DMS 273 (cell line): Measurements from ENCODE around the gene EPS15.
A peak's percentile ranks its signal among the peaks of the same experiment; 100 is the strongest.
"Not testable (repeated sequence)": the region's sequence is repeated elsewhere in the genome, so short reads cannot be mapped to it uniquely, and the experiment has no call there.

Experiments used
- DNase-seq: peaks from one replicate; lab custom pipeline; 2025; ENCODE audit not compliant: unreplicated experiment; lab: John Stamatoyannopoulos, UW

The EPS15 gene

DNA sequence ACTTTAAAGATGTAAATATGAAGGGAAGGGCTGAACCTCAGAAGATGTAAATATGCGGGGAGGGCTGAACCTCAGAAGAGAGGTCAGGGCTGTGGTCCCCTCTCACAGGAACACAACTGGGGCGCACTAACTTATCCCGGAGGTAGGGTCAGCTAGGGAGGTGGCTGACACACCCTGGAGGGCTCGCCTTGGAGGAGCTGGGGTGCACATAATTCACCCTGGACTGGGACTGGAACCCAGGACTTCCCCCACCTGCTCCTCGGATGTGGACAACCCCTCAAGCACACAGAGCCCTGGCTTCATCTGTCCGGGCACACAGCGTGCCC is 174.8 kb downstream of the EPS15 start:
- DNase-seq = no peak

DNA sequence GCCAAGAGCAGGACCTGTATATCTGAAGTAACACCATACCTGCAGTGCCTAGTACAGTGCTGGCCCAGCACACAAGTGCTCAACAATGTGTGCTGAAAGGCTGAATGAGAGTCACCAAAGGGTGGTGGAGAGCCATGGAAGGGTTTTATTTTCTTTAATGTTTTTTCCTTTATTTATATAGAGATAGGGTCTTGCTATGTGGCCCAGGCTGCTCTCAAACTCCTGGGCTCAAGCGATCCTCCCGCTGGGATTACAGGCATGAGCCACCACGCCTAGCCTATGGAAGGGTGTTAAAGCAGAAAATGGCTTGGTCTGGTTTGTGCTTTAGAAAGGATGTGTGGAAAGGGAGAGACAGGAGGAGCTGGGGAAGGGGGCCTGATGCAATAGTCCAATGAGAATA is 175.4 kb downstream of the EPS15 start:
- DNase-seq = no peak

DNA sequence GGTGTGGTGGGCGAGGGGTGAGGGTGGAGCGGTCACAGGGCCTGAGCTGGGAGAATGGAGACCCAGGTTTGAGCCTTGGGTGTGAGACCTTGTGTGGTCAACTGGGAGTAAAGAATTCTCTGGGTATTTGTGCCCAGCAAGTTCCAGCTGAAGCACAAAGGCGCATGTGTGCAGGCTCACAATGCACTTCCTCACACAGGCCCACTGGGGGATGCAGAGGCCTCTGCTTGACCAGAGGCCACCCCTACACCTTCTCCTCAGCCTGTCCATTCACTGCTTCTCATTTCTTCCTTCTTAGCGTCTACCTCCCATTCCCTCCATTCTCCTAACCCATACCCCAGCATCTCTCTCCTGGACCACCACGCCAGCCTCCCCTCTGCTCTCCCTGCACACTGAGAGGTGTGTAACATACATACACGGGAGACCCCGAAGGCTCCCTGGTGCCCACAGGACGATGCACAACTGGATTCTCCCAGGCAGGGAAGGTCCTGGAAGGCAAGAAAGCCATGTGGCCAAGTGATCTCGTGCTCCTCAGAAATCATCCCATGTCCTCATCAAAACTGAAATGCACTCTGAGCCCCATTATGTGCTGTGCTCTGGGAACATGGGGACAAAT is 176.4 kb downstream of the EPS15 start:
- no peak for DNase-seq

- DNase-seq = peak; percentile 78
These were observed 177.1 kb downstream of the EPS15 start for GRCh38 chr1:51341876-51342496.

DNA sequence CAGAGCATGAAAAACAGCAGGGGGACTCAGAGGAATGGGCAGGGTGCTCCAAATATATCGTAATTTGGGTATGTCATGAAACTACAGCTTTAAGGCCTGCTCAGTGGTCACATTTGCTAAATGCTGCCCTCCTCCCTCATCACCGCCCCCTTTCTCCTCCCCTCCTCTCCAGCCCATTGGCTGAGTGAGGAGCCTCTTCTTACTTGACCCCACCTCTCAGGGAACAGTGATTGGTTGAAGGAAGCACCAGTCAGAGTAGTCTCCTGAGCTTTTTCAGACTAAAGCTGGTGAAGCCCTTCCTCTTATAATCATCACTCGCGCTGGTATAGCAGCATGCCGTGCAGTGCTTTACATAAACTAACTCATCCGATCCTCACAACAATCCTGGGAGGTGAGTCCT is 178.7 kb downstream of the EPS15 start:
- DNase-seq = no peak

DNA sequence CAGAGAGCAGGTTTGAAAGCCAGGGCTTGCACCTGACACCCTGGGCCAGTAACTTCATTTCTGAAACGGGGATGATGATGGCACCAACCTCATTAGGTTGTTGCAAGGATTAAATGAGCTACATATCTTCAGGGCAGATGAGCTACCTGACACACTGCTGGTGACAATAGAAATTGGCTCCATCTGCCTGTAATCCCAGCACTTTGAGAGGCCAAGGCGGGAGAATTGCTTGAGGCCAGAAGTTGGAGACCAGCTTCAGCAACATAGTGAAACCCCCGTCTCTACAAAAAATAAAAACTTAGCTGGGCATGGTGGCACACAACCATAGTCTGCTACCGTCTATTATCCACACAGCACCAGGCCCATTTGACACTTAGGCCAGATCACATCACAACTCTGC is 182.4 kb downstream of the EPS15 start:
- DNase-seq = no peak

- DNase-seq = no peak
These were observed 183.1 kb downstream of the EPS15 start for GRCh38 chr1:51336004-51336403.

DNA sequence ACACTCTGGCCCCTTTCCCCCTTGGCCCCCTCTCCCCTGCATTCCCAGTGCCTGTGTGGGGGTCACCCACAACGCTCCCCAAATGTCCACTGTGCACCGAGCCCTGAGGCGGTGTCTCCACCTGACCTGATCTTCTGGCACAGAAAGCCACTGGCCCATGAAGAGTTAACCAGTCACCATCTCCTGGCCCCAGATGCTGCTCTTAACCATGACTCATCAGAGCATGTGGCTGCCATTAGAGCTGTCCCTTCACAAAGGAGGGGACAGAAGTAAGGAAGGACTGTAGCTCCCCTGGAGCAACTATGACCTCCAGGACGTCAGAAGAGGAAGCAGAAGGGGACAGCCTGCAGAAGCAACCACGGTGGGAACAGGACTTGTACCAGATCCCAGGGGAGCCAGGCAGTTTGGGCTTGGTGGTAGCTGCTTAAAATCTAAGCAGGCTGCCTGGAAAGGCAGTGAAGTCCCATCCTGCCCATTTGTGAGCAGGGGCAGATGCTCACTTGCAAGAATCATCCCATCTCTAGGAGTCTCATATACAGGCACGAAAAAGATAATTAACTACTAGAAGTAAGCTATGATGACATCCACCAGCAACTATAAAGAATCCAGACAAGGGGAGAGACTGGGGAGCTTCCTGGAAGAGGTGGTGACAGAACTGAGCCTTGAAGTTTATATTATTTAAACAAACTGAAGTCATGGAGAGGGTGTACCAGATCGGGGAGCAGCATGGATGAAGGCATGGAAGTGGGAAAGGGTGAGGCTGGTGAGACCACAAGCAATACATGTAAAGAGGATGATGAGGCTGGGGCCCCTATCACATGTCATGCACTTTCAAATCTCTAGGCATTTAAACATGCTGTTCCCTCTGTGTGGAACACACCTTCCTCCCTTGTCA is 187.6 kb downstream of the EPS15 start:
- DNase-seq = peak; percentile 82

GRCh38 chr1:51330331-51331201 is 188.5 kb downstream of the EPS15 start, which contains the start of gene TTC39A:
Gene TTC39A, minus strand, starts transcription at chr1:51330562. Its CDS starts 85 bp downstream, at chr1:51330477.
- DNase-seq = peak; percentile 63

GRCh38 chr1:51329443-51330325 is 189.4 kb downstream of the EPS15 start:
- DNase-seq = peak; percentile 58

- DNase-seq = no peak
These were observed 190.1 kb downstream of the EPS15 start for GRCh38 chr1:51328926-51329325.

DNA sequence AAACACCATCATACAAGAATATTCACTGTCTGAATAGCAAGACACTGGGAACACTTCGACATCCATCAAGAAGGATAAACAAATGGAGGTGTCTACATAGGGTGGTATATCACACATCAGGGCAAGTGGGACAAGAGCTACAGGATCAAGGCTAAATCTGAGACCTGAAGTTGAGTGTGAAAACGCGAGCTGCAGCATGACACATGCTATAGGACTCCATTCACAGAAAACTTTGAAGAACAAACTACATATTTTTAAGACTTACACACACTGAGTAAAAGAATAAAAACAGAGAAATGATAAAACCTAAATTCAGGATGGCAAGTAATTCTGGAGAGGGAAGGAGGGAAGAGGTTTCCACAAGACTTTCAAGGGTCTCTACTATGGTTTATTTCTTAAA is 190.8 kb downstream of the EPS15 start:
- DNase-seq = no peak

DNA sequence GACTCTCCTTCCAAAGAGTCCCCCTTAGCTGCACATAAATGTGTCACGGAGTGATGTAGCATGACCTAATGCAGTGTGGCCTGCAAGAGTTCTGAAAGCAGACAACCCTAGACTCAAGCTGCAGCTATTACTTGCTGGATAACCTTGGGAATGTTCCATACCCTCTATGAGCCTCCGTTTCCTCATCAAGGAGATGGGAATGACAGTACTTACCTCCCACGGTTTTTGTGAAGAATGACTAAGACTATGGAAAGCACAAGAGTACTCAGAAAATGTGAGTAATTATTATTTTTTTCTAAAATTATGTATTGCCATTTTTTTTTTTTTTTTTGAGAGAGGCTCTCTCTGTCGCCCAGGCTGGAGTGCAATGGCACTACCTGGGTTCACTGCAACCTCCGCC is 191.7 kb downstream of the EPS15 start:
- no peak for DNase-seq

DNA sequence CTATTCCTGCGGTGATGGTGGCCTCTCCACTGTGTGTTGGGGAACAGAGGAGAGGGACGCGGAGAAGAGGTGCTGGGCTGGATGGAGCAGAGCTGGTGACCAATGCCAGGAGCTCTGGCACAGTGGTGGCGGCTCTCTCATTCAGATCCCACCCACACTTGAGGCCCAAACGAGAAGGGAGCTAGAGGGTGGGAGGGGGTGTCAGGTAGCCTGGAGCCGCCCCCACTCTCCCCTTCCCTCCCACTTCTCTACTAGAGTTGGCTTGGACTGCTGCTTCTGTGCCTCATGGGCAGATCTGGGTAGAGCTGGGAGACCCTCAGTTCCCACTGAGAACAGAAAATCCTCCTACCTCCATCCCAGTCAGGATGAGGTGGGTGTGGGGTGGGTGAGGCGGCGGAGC is 192.2 kb downstream of the EPS15 start:
- no peak for DNase-seq

DNA sequence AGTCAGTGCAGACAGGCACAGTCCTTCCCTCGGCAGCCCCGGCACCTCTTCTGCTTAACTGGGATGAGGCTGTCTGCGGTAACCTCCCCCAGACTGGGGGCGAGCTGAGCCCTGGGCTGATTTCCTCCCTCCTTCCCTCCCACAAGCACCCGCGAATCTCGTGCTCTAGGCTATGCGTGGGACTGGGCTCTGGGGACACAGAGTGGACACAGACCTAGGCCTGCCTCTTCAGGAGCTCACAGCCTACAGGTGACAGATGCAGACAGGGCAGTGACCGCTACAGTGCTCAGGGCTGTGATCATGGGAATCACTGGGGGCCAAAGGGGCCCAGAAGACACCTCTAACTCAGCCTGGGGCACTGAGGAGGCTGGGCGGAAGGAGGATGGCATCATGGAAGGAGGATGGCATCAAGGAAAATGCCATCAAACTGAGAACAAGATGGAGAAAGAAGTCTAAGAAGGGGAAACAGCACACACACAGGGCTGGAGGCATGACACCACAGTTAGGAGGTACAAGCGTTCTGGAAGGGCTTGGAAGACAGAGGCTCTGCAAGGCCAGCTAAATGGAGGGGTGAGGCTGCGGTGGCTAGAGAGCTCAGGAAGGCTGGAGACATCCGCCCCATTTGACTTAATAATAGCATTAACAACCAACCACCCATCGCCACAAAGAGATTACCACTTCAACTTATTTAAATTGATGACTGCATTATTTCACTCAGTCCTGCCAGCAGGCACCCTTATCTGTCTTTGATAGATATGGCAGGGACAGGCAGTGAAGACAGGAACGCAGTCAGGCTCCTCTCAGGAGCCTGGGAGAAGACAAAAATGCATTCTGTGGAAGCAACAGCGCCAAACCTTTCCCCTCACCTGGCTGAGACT is 192.9 kb downstream of the EPS15 start:
- DNase-seq = no peak

GRCh38 chr1:51325391-51325790 is 193.7 kb downstream of the EPS15 start:
- DNase-seq = no peak

- DNase-seq = not testable (repeated sequence)
These were observed 194.1 kb downstream of the EPS15 start for GRCh38 chr1:51325011-51325385.

DNA sequence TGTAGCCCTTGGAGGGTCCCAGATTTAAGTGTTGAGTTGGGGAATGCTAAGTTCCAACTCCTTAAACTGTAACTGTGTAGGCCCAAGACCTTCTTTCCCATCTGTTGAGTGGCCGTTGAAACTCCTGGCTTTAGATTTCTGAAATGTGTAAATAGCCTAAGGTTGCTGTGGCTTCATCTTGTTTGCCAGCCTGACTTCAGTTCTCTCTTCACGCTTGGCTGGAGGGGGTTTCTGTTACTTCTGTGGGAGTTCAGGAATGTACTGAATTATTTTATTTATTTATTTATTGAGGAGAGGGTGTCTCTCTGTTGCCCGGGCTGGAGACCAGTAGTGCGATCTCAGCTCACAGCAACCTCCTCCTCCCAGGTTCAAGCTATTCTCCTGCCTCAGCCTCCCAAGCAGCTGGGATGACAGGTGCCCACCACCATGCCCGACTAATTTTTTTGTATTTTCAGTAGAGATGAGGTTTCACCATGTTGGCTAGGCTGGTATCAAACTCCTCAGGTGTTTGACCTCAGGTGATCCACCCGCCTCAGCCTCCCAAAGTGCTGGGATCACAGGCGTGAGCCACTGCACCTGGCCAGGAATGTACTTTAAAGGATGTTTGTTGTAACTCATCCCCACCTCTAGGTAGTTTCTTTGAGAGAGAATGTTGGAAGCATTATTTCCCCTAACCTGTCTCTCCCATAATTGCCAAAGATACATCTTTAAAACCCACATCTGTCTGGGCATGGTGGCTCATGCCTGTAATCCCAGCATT is 194.6 kb downstream of the EPS15 start:
- no peak for DNase-seq

GRCh38 chr1:51323778-51324177 is 195.3 kb downstream of the EPS15 start:
- DNase-seq = no peak
